ENCODE measurements around the gene HEG1.

Gene HEG1

DNA sequence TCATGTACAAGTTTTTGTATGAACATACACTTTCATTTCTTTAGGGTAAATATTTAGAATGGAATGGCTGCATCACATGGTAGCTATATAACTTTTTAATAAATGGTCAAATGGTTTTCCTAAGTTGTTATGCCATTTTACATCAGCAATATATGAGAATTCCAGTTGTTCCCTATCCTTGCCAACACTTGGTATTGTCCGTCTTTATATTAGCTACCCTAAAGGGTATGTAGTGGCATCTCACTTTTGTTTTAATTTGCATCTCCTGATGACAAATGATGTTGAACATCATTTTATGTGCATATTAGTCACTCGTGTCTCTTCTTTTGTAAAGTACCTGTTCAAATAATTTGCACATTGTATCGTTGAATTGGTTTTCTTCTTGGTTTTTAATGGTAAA is 118.7 kb downstream of the HEG1 start:
- no peak for TF ChIP-seq YY1 (IDR thresholded peaks at IDR 0.05; ENCODE audit: low read depth)
- TF ChIP-seq RAD21 (IDR thresholded peaks at IDR 0.05; ENCODE audit: low read depth), result no peak
- TF ChIP-seq ZBTB7A (IDR thresholded peaks at IDR 0.05; ENCODE audit: low read depth), result no peak
- TF ChIP-seq NFIC (IDR thresholded peaks at IDR 0.05), result no peak
- TF ChIP-seq, protein P1, sequence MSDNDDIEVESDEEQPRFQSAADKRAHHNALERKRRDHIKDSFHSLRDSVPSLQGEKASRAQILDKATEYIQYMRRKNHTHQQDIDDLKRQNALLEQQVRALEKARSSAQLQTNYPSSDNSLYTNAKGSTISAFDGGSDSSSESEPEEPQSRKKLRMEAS (IDR thresholded peaks at IDR 0.05), result no peak
- TF ChIP-seq CEBPB (IDR thresholded peaks at IDR 0.05), result no peak
- TF ChIP-seq CREB1 (IDR thresholded peaks at IDR 0.05; ENCODE audit: low read depth), result no peak
- TF ChIP-seq, protein P2, sequence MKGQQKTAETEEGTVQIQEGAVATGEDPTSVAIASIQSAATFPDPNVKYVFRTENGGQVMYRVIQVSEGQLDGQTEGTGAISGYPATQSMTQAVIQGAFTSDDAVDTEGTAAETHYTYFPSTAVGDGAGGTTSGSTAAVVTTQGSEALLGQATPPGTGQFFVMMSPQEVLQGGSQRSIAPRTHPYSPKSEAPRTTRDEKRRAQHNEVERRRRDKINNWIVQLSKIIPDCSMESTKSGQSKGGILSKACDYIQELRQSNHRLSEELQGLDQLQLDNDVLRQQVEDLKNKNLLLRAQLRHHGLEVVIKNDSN (IDR thresholded peaks at IDR 0.05), result no peak
- TF ChIP-seq EP300 (IDR thresholded peaks at IDR 0.05; ENCODE audit: borderline replicate concordance), result no peak
- TF ChIP-seq TEAD4 (IDR thresholded peaks at IDR 0.05), result no peak
- TF ChIP-seq, protein P3, sequence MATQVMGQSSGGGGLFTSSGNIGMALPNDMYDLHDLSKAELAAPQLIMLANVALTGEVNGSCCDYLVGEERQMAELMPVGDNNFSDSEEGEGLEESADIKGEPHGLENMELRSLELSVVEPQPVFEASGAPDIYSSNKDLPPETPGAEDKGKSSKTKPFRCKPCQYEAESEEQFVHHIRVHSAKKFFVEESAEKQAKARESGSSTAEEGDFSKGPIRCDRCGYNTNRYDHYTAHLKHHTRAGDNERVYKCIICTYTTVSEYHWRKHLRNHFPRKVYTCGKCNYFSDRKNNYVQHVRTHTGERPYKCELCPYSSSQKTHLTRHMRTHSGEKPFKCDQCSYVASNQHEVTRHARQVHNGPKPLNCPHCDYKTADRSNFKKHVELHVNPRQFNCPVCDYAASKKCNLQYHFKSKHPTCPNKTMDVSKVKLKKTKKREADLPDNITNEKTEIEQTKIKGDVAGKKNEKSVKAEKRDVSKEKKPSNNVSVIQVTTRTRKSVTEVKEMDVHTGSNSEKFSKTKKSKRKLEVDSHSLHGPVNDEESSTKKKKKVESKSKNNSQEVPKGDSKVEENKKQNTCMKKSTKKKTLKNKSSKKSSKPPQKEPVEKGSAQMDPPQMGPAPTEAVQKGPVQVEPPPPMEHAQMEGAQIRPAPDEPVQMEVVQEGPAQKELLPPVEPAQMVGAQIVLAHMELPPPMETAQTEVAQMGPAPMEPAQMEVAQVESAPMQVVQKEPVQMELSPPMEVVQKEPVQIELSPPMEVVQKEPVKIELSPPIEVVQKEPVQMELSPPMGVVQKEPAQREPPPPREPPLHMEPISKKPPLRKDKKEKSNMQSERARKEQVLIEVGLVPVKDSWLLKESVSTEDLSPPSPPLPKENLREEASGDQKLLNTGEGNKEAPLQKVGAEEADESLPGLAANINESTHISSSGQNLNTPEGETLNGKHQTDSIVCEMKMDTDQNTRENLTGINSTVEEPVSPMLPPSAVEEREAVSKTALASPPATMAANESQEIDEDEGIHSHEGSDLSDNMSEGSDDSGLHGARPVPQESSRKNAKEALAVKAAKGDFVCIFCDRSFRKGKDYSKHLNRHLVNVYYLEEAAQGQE (IDR thresholded peaks at IDR 0.05; ENCODE audit: low read depth), result no peak
- TF ChIP-seq EGR1 (IDR thresholded peaks at IDR 0.05), result no peak
- no peak for TF ChIP-seq TAF1 (IDR thresholded peaks at IDR 0.05; ENCODE audit: low read depth)
- TF ChIP-seq TCF12 (IDR thresholded peaks at IDR 0.05; ENCODE audit: low read depth), result no peak
- no peak for TF ChIP-seq FOXM1 (IDR thresholded peaks at IDR 0.05; ENCODE audit: borderline replicate concordance, low read depth)

DNA sequence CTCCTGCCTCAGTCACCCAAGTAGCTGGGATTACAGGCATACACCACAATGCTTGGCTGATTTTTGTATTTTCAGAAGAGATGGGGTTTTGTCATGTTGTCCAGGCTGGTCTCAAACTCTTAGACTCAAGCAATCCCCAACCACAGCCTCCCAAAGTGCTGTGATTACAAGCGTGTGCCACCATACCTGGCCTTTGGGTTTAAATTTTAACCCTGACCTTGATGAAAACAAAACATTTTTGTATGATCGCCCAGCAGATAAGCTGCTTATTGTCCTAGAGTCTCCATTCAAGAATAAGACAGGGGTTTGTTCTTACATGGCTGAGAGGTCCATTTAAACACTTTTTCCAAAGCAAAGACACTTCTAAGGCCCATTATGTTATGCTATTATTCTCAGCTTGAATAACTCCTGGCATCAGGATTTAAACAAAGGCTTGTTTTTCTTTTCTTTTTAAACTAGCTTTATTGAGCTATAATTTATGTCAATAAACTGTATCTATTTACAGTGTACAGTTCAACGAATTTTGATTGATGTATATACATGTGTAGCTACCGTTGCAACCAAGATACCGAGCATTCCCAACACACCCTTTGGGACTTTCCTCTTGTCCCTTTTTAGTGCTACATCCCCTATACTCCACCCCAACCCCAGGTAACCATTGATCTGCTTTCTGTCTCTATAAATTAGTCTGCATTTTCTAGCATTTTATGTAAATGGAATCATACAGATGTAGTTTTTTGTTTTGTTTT is 119.8 kb downstream of the HEG1 start:
- TF ChIP-seq ZBTB7A (IDR thresholded peaks at IDR 0.05; ENCODE audit: low read depth), result no peak
- no peak for TF ChIP-seq CREB1 (IDR thresholded peaks at IDR 0.05; ENCODE audit: low read depth)
- TF ChIP-seq TAF1 (IDR thresholded peaks at IDR 0.05; ENCODE audit: low read depth), result no peak
- TF ChIP-seq YY1 (IDR thresholded peaks at IDR 0.05; ENCODE audit: low read depth), result no peak
- TF ChIP-seq, protein P1 (IDR thresholded peaks at IDR 0.05), result no peak
- no peak for TF ChIP-seq NFIC (IDR thresholded peaks at IDR 0.05)
- TF ChIP-seq EP300 (IDR thresholded peaks at IDR 0.05; ENCODE audit: borderline replicate concordance), result no peak
- no peak for TF ChIP-seq CEBPB (IDR thresholded peaks at IDR 0.05)
- TF ChIP-seq, protein P2 (IDR thresholded peaks at IDR 0.05), result no peak
- TF ChIP-seq EGR1 (IDR thresholded peaks at IDR 0.05), result no peak
- TF ChIP-seq TEAD4 (IDR thresholded peaks at IDR 0.05), result no peak
- TF ChIP-seq, protein P3 (IDR thresholded peaks at IDR 0.05; ENCODE audit: low read depth), result no peak
- TF ChIP-seq RAD21 (IDR thresholded peaks at IDR 0.05; ENCODE audit: low read depth), result no peak
- TF ChIP-seq TCF12 (IDR thresholded peaks at IDR 0.05; ENCODE audit: low read depth), result no peak
- no peak for TF ChIP-seq FOXM1 (IDR thresholded peaks at IDR 0.05; ENCODE audit: borderline replicate concordance, low read depth)

DNA sequence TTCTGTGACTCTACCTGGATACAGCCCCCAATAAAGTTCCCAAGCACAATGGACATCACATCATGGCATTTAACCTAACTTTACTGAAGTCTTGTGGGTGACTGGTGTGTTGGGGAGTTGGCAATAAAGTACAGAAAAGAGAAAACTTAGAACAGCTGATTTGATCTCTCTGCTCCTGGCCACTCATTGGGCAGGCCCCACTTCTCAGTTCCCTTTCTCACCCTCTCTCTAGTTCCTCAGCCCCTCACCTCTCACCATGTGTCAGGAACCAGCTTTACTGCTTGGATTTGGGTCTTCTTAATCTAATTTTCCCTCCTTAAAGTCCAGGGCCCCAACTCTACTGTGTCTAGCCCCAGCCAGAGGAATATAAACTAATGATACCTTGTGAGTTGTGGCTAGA is 120.5 kb downstream of the HEG1 start:
- TF ChIP-seq, protein P2 (IDR thresholded peaks at IDR 0.05), result no peak
- TF ChIP-seq, protein P3 (IDR thresholded peaks at IDR 0.05; ENCODE audit: low read depth), result no peak
- TF ChIP-seq FOXM1 (IDR thresholded peaks at IDR 0.05; ENCODE audit: borderline replicate concordance, low read depth) (no peak), NFIC (IDR thresholded peaks at IDR 0.05) (no peak), TAF1 (IDR thresholded peaks at IDR 0.05; ENCODE audit: low read depth) (no peak), YY1 (IDR thresholded peaks at IDR 0.05; ENCODE audit: low read depth) (no peak), CREB1 (IDR thresholded peaks at IDR 0.05; ENCODE audit: low read depth) (no peak), EGR1 (IDR thresholded peaks at IDR 0.05) (no peak), EP300 (IDR thresholded peaks at IDR 0.05; ENCODE audit: borderline replicate concordance) (no peak), TCF12 (IDR thresholded peaks at IDR 0.05; ENCODE audit: low read depth) (no peak), ZBTB7A (IDR thresholded peaks at IDR 0.05; ENCODE audit: low read depth) (no peak), RAD21 (IDR thresholded peaks at IDR 0.05; ENCODE audit: low read depth) (no peak), CEBPB (IDR thresholded peaks at IDR 0.05) (no peak), TEAD4 (IDR thresholded peaks at IDR 0.05) (no peak)
- TF ChIP-seq, protein P1 (IDR thresholded peaks at IDR 0.05), result no peak
